Measurements from ENCODE around the gene MARCHF10.

MARCHF10 gene

GRCh38 chr17:62749926-62750325, 58.2 kb downstream of the MARCHF10 start:
- no peak for DNase-seq

GRCh38 chr17:62746941-62747340, 61.2 kb downstream of the MARCHF10 start:
- no peak for DNase-seq

- no peak for DNase-seq
These were observed 62.3 kb downstream of the MARCHF10 start for GRCh38 chr17:62745806-62746205.

GRCh38 chr17:62744259-62744658, 63.9 kb downstream of the MARCHF10 start:
- DNase-seq = no peak

GRCh38 chr17:62741290-62741689, 66.8 kb downstream of the MARCHF10 start:
- no peak for DNase-seq

- no peak for DNase-seq
These were observed 68.3 kb downstream of the MARCHF10 start for GRCh38 chr17:62739645-62740388.

GRCh38 chr17:62738281-62738680, 69.8 kb downstream of the MARCHF10 start:
- no peak for DNase-seq

GRCh38 chr17:62737513-62737912, 70.6 kb downstream of the MARCHF10 start:
- DNase-seq = no peak

- no peak for DNase-seq
These were observed 73.0 kb downstream of the MARCHF10 start for GRCh38 chr17:62735044-62735651.

GRCh38 chr17:62732125-62732524, 76.0 kb downstream of the MARCHF10 start:
- no peak for DNase-seq

- DNase-seq = peak; percentile 47
These were observed 80.0 kb downstream of the MARCHF10 start for GRCh38 chr17:62727916-62728672.

GRCh38 chr17:62725791-62726249, 82.3 kb downstream of the MARCHF10 start:
- no peak for DNase-seq

- peak; percentile 87 for DNase-seq
These were observed 83.5 kb downstream of the MARCHF10 start for GRCh38 chr17:62724398-62725146.

GRCh38 chr17:62723842-62724241, 84.3 kb downstream of the MARCHF10 start:
- DNase-seq = no peak

GRCh38 chr17:62722625-62723024, 85.5 kb downstream of the MARCHF10 start:
- DNase-seq = no peak

- DNase-seq = peak; percentile 51
These were observed 87.8 kb downstream of the MARCHF10 start for GRCh38 chr17:62720126-62720850.

GRCh38 chr17:62719586-62719985, 88.5 kb downstream of the MARCHF10 start:
- no peak for DNase-seq

GRCh38 chr17:62718429-62718828, 89.7 kb downstream of the MARCHF10 start:
- peak; percentile 59 for DNase-seq

GRCh38 chr17:62717889-62718288, 90.2 kb downstream of the MARCHF10 start:
- DNase-seq = no peak

- no peak for DNase-seq
These were observed 90.6 kb downstream of the MARCHF10 start for GRCh38 chr17:62717589-62717855.

- peak; percentile 55 for DNase-seq
These were observed 91.1 kb downstream of the MARCHF10 start for GRCh38 chr17:62716834-62717588.

- no peak for DNase-seq
These were observed 92.2 kb downstream of the MARCHF10 start for GRCh38 chr17:62715882-62716390.

Measured in activated CD8-positive, alpha-beta memory T cell treated with anti-CD3 and anti-CD28 coated beads for 24 hours (primary cell).